ENCODE data around the gene PPP1R36. TPM values are rescaled to one million over a fixed set of nuclear protein-coding genes. Genes with fewer than 3 reads are reported as not detected.

PPP1R36 gene
- total and polyA plus RNA-seq, 2 of the 8 experiments (the other 6 are each of a cell fraction or from before 2014, with no cell fraction given) = 0.39 to 0.93 TPM

GRCh38 chr14:64574371-64575107, 24.8 kb downstream of the PPP1R36 start:
- H2AFZ ChIP-seq (ENCODE audit: low read length) = 0 out of 2 replicates have a peak overlapping the region, but pooled peaks have one; percentile 3
- no peak overlapping the region for H3K14ac ChIP-seq (ENCODE audit: insufficient read length)
- H3K79me1 ChIP-seq (ENCODE audit: low read depth, low read length) = no peaks in the 10 kb centered on the region
- H3K4me2 ChIP-seq (ENCODE audit: insufficient read depth in 1 of 2, low read depth in 2 of 2, low read length in 2 of 2) = no peak overlapping the region
- H3K27me3 ChIP-seq (replicated peaks in 1 of 4; ENCODE audit: control insufficient read depth in 3 of 4, extremely low read depth in 1 of 4, insufficient read depth in 3 of 4, low read length in 3 of 4) = no peaks in the 10 kb centered on the region
- DNase-seq (ENCODE audit: low read depth in 1 of 2, low spot score in 2 of 2) (peak in 1 of 2 experiments; percentile 33), FAIRE-seq (no peak)
- H4K91ac ChIP-seq (replicated peaks; ENCODE audit: insufficient read length, low read length) = no peak overlapping the region
- no peak overlapping the region for H2BK15ac ChIP-seq (ENCODE audit: low read length)
- H2BK12ac ChIP-seq (ENCODE audit: low read depth, low read length) = peak overlapping the region; percentile 11; the same call in 1 of the 2 replicates
- H3K23ac ChIP-seq (ENCODE audit: insufficient read length) = no peak overlapping the region
- H3K9ac ChIP-seq (replicated peaks in 1 of 4; ENCODE audit: extremely low read depth in 1 of 4, low read depth in 3 of 4, low read length in 3 of 4) = no peak overlapping the region
- no peaks in the 10 kb centered on the region for H3K79me2 ChIP-seq (ENCODE audit: control insufficient read depth in 1 of 2, insufficient read depth in 2 of 2, low read length in 2 of 2)
- no peaks in the 10 kb centered on the region for H3K36me3 ChIP-seq (ENCODE audit: control insufficient read depth in 2 of 4, insufficient read depth in 4 of 4, low read length in 3 of 4)
- no peaks in the 10 kb centered on the region for H3K23me2 ChIP-seq (ENCODE audit: low read depth, low read length)
- no peak overlapping the region for H3K27ac ChIP-seq (ENCODE audit: low read depth, low read length)
- H3K4ac ChIP-seq (replicated peaks; ENCODE audit: insufficient read length, low read depth, low read length) = no peak overlapping the region
- 0 out of 2 replicates have a peak overlapping the region, but pooled peaks have one; percentile 15 for H2BK5ac ChIP-seq (ENCODE audit: low read depth, low read length)
- H3K18ac ChIP-seq (ENCODE audit: extremely low read depth, low read length) = no peak overlapping the region; the same call in 1 of the 2 replicates
- no peak overlapping the region for H4K8ac ChIP-seq (ENCODE audit: extremely low read depth, insufficient read depth, low read length)
- H3K9me3 ChIP-seq (ENCODE audit: insufficient read depth in 2 of 2, low read depth in 1 of 2, low read length in 1 of 2) = no peaks in the 10 kb centered on the region
- CTCF ChIA-PET (ENCODE audit: partially characterized antibody) = interaction anchor here (0.6 to 2.3 kb wide), 2 partner anchors 62 to 112 kb away, joined by 3 to 8 read pairs; no protein-coding TSS in a partner anchor
- 88% methylated on average over 6 of the region's 6 CpGs; no CpG with 5 or more reads in 1 of the 2 experiments for WGBS, 2 experiments (ENCODE audit: extremely low coverage in 1 of 2, insufficient coverage in 1 of 2, insufficient read length in 1 of 2, insufficient replicate concordance in 2 of 2, low coverage in 1 of 2, low lambda C conversion rate in 2 of 2, missing lambda C conversion rate in 1 of 2)
- peak overlapping the region; percentile 47 for H2BK120ac ChIP-seq (replicated peaks; ENCODE audit: low read depth, low read length)
- POLR2A ChIA-PET (ENCODE audit: partially characterized antibody) = interaction anchor here (0.8 to 1.3 kb wide), 2 partner anchors 14 to 34 kb away, joined by 4 read pairs; partner anchors contain the start of gene HSPA2
- H3K4me3 ChIP-seq (ENCODE audit: extremely low read depth in 1 of 4, insufficient read depth in 2 of 4, low read depth in 3 of 4, low read length in 4 of 4) = no peak overlapping the region
- no peak overlapping the region for H4K5ac ChIP-seq (ENCODE audit: insufficient read length, low read depth, low read length)
- H2AK5ac ChIP-seq (ENCODE audit: low read depth, low read length) = no peak overlapping the region
- peak overlapping the region; percentile 61; the same call in 1 of the 2 replicates for H2BK20ac ChIP-seq (ENCODE audit: low read length)
- no peaks in the 10 kb centered on the region for H4K20me1 ChIP-seq (replicated peaks in 1 of 2; ENCODE audit: control insufficient read depth in 1 of 2, insufficient read depth in 2 of 2, low read length in 2 of 2)
- TF ChIP-seq POLR2AphosphoS5 (IDR thresholded peaks at IDR 0.05; ENCODE audit: low read depth, low read length) = no peak
- TF ChIP-seq SAP30 (IDR thresholded peaks at IDR 0.05; ENCODE audit: insufficient read depth, insufficient replicate concordance, low read length) = no peak
- TF ChIP-seq BRCA1 (IDR thresholded peaks at IDR 0.05; ENCODE audit: low read depth, low read length) = no peak
- H3K4me1 ChIP-seq (replicated peaks in 1 of 4; ENCODE audit: control insufficient read depth in 3 of 4, insufficient read depth in 4 of 4, low read length in 3 of 4) = peaks cover 2 to 10% (median 6%) of the 10 kb centered on the region in 4 experiments; a peak in 5 of 7 replicates
- H3K56ac ChIP-seq (replicated peaks; ENCODE audit: insufficient read length, low read depth, low read length) = no peak overlapping the region
